ENCODE measurements around the gene SMYD3. TPM values are rescaled to one million over a fixed set of nuclear protein-coding genes. Genes with fewer than 3 reads are reported as not detected.

Gene SMYD3
- polyA plus RNA-seq, 2 of the 4 experiments (the other 2 are of a cell fraction): 18.2 to 35.2 TPM

DNA sequence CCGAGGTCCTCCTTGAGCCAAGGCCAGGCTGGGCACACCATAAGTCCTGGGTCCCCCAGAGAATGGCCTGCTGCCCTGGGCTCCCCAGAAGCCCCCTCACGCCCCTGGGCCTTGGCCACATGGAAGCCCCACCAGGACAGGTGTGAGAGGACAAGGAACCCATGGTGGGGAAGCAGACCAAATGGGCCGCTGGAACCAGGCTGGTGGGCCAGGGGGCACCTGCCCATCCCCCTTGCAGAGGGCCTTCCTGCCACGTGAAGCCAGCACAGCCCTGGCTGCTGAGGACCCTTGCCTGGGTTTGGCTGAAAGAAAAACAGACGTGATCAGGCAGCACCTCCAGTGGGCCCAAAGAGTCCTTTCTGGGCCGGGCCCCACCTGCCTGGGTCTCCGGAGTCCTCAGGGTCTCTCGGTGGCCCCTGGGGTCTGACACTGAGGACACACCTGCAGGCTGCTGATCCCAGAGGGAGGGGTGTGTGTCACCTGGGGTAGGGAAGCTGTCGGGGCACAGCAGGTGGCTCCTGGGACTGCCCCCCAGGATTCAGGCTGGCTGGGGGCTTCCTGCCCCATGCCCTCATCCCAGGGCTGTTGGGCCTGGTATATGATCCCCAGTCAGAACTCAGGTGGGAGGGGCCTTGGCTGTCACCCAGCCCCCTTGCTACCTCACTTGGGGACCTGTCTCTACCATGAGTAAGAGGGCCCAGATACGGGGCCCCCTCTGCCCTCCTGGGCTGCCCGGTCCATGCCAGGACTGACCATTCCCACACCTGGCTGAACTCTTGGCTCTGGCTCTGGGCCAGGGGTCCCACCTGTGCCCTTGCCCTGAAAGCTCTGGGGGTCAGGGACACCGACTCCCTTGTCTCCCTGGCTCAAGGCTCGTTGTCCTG is 3.3 kb upstream of the SMYD3 start:
- 40% methylated on average over 4 of the region's 13 CpGs for WGBS (ENCODE audit: missing lambda C conversion rate)
- POLR2A ChIA-PET: no interaction called here
- CTCF ChIA-PET: no interaction called here
- no peak overlapping the region for H3K27ac ChIP-seq
- no peak overlapping the region for H3K4me2 ChIP-seq
- FAIRE-seq (no peak), DNase-seq (ENCODE audit: low read depth in 1 of 2, low spot score in 1 of 2) (no peak), ATAC-seq (no peak)
- TF ChIP-seq HOXB13 (CRISPR knock-in tag; IDR thresholded peaks at IDR 0.05; ENCODE audit: low read depth) (no peak), RARB (CRISPR knock-in tag; IDR thresholded peaks at IDR 0.05) (no peak), KDM1A (IDR thresholded peaks at IDR 0.05; ENCODE audit: low read depth) (no peak), POLR2AphosphoS2 (conservative IDR thresholded peaks at IDR 0.05; ENCODE audit: low read length) (no peak), EP300 (IDR thresholded peaks at IDR 0.05) (no peak), ESRRA (IDR thresholded peaks at IDR 0.05; ENCODE audit: borderline replicate concordance, low read length) (no peak), MAFK (IDR thresholded peaks at IDR 0.05; ENCODE audit: partially characterized antibody) (no peak), HDAC2 (IDR thresholded peaks at IDR 0.05) (no peak), MAZ (IDR thresholded peaks at IDR 0.05; ENCODE audit: borderline replicate concordance, low read depth, low read length) (no peak), FOSB (CRISPR knock-in tag; IDR thresholded peaks at IDR 0.05) (no peak), ZSCAN20 (CRISPR knock-in tag; IDR thresholded peaks at IDR 0.05) (no peak), ZC3H11A (IDR thresholded peaks at IDR 0.05) (no peak), CEBPB (IDR thresholded peaks at IDR 0.05) (no peak), BHLHE40 (IDR thresholded peaks at IDR 0.05; ENCODE audit: low read depth, low read length) (no peak)
- TF ChIP-seq, protein P1, sequence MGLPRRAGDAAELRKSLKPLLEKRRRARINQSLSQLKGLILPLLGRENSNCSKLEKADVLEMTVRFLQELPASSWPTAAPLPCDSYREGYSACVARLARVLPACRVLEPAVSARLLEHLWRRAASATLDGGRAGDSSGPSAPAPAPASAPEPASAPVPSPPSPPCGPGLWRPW (IDR thresholded peaks at IDR 0.05): no peak
- peaks cover 16% of the 10 kb centered on the region for H3K9me3 ChIP-seq
- H3K4me1 ChIP-seq: no peaks in the 10 kb centered on the region
- no peak overlapping the region for H3K4me3 ChIP-seq

DNA sequence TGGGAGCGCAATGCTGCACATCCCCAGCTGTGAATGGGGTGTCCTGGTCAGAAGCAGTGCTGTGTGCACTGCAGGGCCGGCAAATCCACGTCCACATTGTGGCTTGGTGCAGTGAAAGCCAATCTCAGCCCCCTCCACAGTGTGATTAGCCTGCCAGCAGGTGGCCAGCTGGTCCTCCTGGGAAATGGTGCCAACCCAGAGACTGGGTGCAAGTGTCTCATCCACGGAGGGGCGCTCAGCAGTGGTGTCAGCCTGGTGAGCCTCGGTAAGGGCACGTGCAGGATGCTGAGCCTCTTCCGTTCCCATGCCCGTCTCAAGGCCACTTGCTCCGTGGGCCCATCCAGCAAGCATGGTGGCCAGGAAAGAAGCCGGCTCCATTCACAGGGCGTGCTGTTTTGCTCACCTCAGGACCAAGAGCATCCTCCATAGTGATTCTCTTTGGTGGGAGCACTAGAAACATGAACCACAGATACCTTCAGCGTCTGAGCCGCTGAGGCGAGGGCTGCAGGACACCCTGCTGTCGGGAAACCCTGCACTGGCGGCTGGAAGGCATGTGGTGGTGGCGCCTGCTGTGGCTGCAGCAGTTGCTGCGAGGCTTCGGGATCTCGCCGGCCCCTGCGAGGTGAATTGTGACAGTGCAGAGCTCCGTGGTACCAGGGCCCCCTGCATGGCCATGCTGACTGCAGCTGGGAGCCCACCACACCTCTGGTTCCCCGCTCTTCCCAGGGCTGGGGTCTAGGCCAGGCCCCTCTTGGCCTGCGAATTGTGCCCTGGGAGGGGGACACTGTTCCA is 2.0 kb upstream of the SMYD3 start:
- FAIRE-seq (no peak), DNase-seq (ENCODE audit: low read depth in 1 of 2, low spot score in 1 of 2) (peak in 1 of 2 experiments; percentile 19), ATAC-seq (peak; percentile 9 to 20; a peak in 3 of 6 replicates)
- peaks cover 4% of the 10 kb centered on the region for H3K9me3 ChIP-seq
- peaks cover 2% of the 10 kb centered on the region; the same call in 2 of the 3 replicates for H3K4me1 ChIP-seq
- H3K4me2 ChIP-seq: no peak overlapping the region
- ChIA-PET CTCF (interaction anchor here (0.5 to 1.4 kb wide), 2 partner anchors 72 to 1358 kb away, joined by 3 read pairs; no protein-coding TSS in a partner anchor), POLR2A (no interaction called here)
- 89% methylated on average over 19 of the region's 26 CpGs for WGBS (ENCODE audit: missing lambda C conversion rate)
- TF ChIP-seq CBX2 (IDR thresholded peaks at IDR 0.05; ENCODE audit: borderline replicate concordance, low read depth) (no peak), KDM5A (IDR thresholded peaks at IDR 0.05) (no peak), MYC (IDR thresholded peaks at IDR 0.05; ENCODE audit: borderline replicate concordance, low read length) (no peak), GATA3 (IDR thresholded peaks at IDR 0.05; ENCODE audit: borderline replicate concordance) (no peak), RFX5 (IDR thresholded peaks at IDR 0.05) (no peak), ZSCAN20 (CRISPR knock-in tag; IDR thresholded peaks at IDR 0.05) (no peak), FOSL2 (IDR thresholded peaks at IDR 0.05) (no peak), FOSL2 (CRISPR knock-in tag; IDR thresholded peaks at IDR 0.05) (no peak), NPAS2 (CRISPR knock-in tag; IDR thresholded peaks at IDR 0.05; ENCODE audit: borderline replicate concordance) (no peak), HOXA7 (CRISPR knock-in tag; IDR thresholded peaks at IDR 0.05) (no peak)
- no peak overlapping the region for H3K27ac ChIP-seq
- H3K4me3 ChIP-seq: no peak overlapping the region

DNA sequence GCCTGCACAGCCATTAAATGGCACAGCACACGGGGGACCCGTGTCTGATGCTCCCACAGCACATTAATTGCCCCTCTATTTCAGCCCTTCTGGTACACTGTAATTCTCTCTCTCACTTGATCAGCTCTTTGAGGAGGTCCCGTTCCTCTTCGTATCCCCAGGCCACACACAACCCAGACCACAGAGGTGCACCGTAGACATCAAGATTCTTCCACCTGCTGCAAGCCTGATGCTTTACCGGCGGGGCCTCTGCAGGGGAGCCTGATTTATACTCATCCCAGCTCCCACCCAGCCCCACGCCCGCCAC is 759 bp downstream of the SMYD3 start:
- 18% methylated on average over 9 of the region's 9 CpGs for WGBS (ENCODE audit: missing lambda C conversion rate)
- H3K4me1 ChIP-seq: peaks cover 19% of the 10 kb centered on the region; the same call in 2 of the 3 replicates
- H3K9me3 ChIP-seq: no peaks in the 10 kb centered on the region
- peak overlapping the region; percentile 72 to 85; a peak in 5 of 6 replicates for H3K27ac ChIP-seq
- FAIRE-seq (no peak), DNase-seq (ENCODE audit: low read depth in 1 of 2, low spot score in 1 of 2) (no peak), ATAC-seq (peak; percentile 10 to 14; a peak in 3 of 6 replicates)
- peak overlapping the region; percentile 79 for H3K4me2 ChIP-seq
- CTCF ChIA-PET: interaction anchor here (0.8 to 2.0 kb wide), 3 partner anchors 8 to 184 kb away, joined by 3 to 5 read pairs (median 4); no protein-coding TSS in a partner anchor
- H3K4me3 ChIP-seq: peak overlapping the region; percentile 76
- POLR2A ChIA-PET: no interaction called here
- no peak for TF ChIP-seq CBX8 (IDR thresholded peaks at IDR 0.05)
- TF ChIP-seq, protein P2, sequence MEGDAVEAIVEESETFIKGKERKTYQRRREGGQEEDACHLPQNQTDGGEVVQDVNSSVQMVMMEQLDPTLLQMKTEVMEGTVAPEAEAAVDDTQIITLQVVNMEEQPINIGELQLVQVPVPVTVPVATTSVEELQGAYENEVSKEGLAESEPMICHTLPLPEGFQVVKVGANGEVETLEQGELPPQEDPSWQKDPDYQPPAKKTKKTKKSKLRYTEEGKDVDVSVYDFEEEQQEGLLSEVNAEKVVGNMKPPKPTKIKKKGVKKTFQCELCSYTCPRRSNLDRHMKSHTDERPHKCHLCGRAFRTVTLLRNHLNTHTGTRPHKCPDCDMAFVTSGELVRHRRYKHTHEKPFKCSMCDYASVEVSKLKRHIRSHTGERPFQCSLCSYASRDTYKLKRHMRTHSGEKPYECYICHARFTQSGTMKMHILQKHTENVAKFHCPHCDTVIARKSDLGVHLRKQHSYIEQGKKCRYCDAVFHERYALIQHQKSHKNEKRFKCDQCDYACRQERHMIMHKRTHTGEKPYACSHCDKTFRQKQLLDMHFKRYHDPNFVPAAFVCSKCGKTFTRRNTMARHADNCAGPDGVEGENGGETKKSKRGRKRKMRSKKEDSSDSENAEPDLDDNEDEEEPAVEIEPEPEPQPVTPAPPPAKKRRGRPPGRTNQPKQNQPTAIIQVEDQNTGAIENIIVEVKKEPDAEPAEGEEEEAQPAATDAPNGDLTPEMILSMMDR (IDR thresholded peaks at IDR 0.05): no peak
- no peak for TF ChIP-seq HOXB5 (CRISPR knock-in tag; IDR thresholded peaks at IDR 0.05)
- TF ChIP-seq, protein P3, sequence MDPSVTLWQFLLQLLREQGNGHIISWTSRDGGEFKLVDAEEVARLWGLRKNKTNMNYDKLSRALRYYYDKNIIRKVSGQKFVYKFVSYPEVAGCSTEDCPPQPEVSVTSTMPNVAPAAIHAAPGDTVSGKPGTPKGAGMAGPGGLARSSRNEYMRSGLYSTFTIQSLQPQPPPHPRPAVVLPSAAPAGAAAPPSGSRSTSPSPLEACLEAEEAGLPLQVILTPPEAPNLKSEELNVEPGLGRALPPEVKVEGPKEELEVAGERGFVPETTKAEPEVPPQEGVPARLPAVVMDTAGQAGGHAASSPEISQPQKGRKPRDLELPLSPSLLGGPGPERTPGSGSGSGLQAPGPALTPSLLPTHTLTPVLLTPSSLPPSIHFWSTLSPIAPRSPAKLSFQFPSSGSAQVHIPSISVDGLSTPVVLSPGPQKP (IDR thresholded peaks at IDR 0.05; ENCODE audit: low read depth, low read length): no peak
- no peak for TF ChIP-seq RARB (CRISPR knock-in tag; IDR thresholded peaks at IDR 0.05)
- no peak for TF ChIP-seq PHF8 (IDR thresholded peaks at IDR 0.05; ENCODE audit: borderline replicate concordance, low read depth)
- no peak for TF ChIP-seq TP53 (CRISPR knock-in tag; IDR thresholded peaks at IDR 0.05)
- no peak for TF ChIP-seq POLR2AphosphoS2 (conservative IDR thresholded peaks at IDR 0.05; ENCODE audit: low read length)
- TF ChIP-seq TFCP2L1 (CRISPR knock-in tag; IDR thresholded peaks at IDR 0.05): no peak
- TF ChIP-seq SREBF2 (IDR thresholded peaks at IDR 0.05): no peak
